Natural killer cell treated with Interleukin-12 subunit alpha and Interleukin-12 subunit beta and Interleukin-15 and Interleukin-18, amount 100 ng/mL, for 72 hours (primary cell): Measurements from ENCODE around the gene CD99L2. TPM values are rescaled to one million over a fixed set of nuclear protein-coding genes. Genes with fewer than 3 reads are reported as not detected.
"Not testable (repeated sequence)": the region's sequence is repeated elsewhere in the genome, so short reads cannot be mapped to it uniquely, and the experiment has no call there.

ENCODE experiments used
- ATAC-seq, 2 donors: fragments of 150-1000 bp; cut with Tn5 transposase in 1 of 2; sonication (Bioruptor Pico), chemical (Tn5 transposase) in 1 of 2; 2 replicates each; pipeline ENCODE4 v1.10.0; 2021
- DNase-seq: peaks from one replicate; pipeline ENCODE4 v3.0.0; 2022; ENCODE audit warnings: low spot score
- H3K27ac Mint-ChIP-seq, 2 donors: 1 replicate in 1 of 2; 2 replicates in 1 of 2; pipeline ENCODE4 v1.8.0; 2022; ENCODE audit warnings: mixed read lengths in 2 of 2, mild to moderate bottlenecking in 1 of 2, moderate library complexity in 1 of 2
- H3K27me3 Mint-ChIP-seq, 2 donors: 1 replicate in 1 of 2; 2 replicates in 1 of 2; pipeline ENCODE4 v1.8.0; 2022; ENCODE audit warnings: mixed read lengths in 2 of 2
- H3K36me3 Mint-ChIP-seq: one replicate; pipeline ENCODE4 v1.8.0; 2022; ENCODE audit warnings: mixed read lengths
- H3K4me1 Mint-ChIP-seq, 2 donors: 1 replicate in 1 of 2; 2 replicates in 1 of 2; pipeline ENCODE4 v1.8.0; 2022; ENCODE audit warnings: low read depth in 2 of 2, mixed read lengths in 2 of 2, mild to moderate bottlenecking in 1 of 2
- H3K4me3 Mint-ChIP-seq: one replicate; pipeline ENCODE4 v1.8.0; 2022; ENCODE audit warnings: mixed read lengths
- H3K9me3 Mint-ChIP-seq: 2 replicates; pipeline ENCODE4 v1.8.0; 2022; ENCODE audit warnings: mixed read lengths
- total RNA-seq, 2 donors: library from RNA; stranded (reverse); gene quantifications; one replicate each; pipeline ENCODE4 v1.2.3, GENCODE V29; 2022

The CD99L2 gene
- total RNA-seq, 2 donors from 2014 or later, result 23.8 to 25.7 TPM

- DNase-seq (no peak), ATAC-seq (peak in 1 of 2 donors; percentile 52)
- Mint-ChIP-seq H3K4me3 (peak overlapping the region; percentile 81), H3K36me3 (peaks cover 14% of the 10 kb centered on the region), H3K27me3 (no peaks in the 10 kb centered on the region), H3K4me1 (peaks cover 27 to 40% of the 10 kb centered on the region in 2 donors), H3K9me3 (no peaks in the 10 kb centered on the region), H3K27ac (peak overlapping the region; percentile 94 to 97)
Measured at GRCh38 chrX:150880808-150881165, 17.7 kb downstream of the CD99L2 start.

DNA sequence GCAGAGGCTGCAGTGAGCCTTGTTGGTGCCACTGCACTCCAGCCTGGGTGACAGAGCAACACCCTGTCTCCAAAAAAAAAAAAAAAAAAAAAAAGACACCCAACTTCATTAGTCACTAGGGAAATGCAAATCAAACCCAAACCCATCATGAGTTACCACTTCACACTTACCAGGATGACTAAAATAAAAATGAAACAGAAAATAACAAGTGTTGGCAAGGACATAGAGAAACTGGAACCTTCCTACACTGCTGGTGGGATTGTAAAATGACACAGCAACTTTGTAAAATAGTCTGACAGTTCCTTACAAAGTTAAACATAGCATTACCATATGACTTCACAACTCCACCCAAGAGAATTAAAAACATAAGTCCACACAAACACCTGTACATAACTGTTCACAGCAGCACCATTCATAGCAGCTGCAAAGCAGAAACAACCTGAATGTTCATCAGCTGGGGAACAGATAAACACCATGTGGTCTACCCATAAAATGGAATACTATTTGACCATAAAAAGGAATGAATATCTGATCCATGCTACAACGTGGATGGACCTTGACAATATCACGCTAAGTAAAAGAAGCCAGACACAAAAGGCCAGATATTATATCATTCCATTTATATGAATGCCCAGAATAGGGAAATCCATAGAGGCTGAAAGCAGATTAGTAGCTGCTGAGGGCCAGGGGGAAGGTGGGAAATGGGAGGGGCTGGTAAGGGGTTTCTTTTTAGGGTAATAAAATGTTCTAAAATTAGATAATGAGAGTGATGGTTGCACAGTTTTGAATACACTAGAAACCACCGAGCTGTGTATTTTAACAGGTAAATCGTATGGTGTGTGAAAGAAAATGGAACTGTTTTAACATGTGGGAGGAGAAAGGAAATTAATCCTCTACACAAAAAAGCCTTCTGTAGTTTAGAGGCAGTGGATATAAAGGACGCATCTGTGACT is 18.3 kb downstream of the CD99L2 start:
- no peaks in the 10 kb centered on the region for H3K27me3 Mint-ChIP-seq
- no peaks in the 10 kb centered on the region for H3K9me3 Mint-ChIP-seq
- H3K4me3 Mint-ChIP-seq, result peak overlapping the region; percentile 81
- DNase-seq (no peak), ATAC-seq (peak; percentile 96 to 97)
- peaks cover 33 to 47% of the 10 kb centered on the region in 2 donors for H3K4me1 Mint-ChIP-seq
- H3K36me3 Mint-ChIP-seq, result peaks cover 19% of the 10 kb centered on the region
- peak overlapping the region; percentile 94 to 97 for H3K27ac Mint-ChIP-seq

- not testable (repeated sequence) for H3K27me3 Mint-ChIP-seq, H3K9me3 Mint-ChIP-seq, DNase-seq, ATAC-seq
- peak overlapping the region; percentile 44 for H3K4me3 Mint-ChIP-seq
- peaks cover 44 to 66% of the 10 kb centered on the region in 2 donors for H3K4me1 Mint-ChIP-seq
- peak overlapping the region in 1 of 2 donors; percentile 34 for H3K27ac Mint-ChIP-seq
- peaks cover 35% of the 10 kb centered on the region for H3K36me3 Mint-ChIP-seq
Measured at GRCh38 chrX:150875621-150876020, 22.8 kb downstream of the CD99L2 start.

DNA sequence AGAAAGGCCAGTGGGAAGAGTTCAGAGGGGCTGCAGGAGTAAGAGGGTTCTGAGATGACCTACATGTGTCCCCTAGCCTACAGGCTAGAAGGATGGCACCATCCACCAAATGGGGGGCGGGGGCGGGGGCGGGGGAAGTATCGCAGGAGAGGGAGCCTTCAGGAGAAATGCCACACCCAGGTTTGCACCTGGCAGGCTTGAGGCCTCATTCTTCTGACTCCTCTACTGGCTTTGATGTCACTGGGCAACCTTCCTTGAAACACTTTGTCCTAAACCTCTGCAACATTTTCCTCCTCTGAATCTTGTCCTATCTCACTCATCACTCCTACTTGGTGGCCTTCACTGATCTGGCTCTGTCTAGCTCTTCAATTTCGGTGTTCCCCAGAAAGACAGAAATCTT is 24.0 kb downstream of the CD99L2 start:
- Mint-ChIP-seq H3K27me3 (peaks cover 0 to 3% of the 10 kb centered on the region in 2 donors), H3K36me3 (peaks cover 35% of the 10 kb centered on the region), H3K4me3 (no peak overlapping the region), H3K27ac (peak overlapping the region; percentile 18 to 29), H3K4me1 (peaks cover 40 to 59% of the 10 kb centered on the region in 2 donors), H3K9me3 (no peaks in the 10 kb centered on the region)
- ATAC-seq (no peak), DNase-seq (no peak)

GRCh38 chrX:150873616-150874015 is 24.9 kb downstream of the CD99L2 start:
- DNase-seq (no peak), ATAC-seq (no peak)
- peak overlapping the region; percentile 29 to 66 for H3K27ac Mint-ChIP-seq
- H3K9me3 Mint-ChIP-seq, result no peaks in the 10 kb centered on the region
- H3K4me3 Mint-ChIP-seq, result no peak overlapping the region
- peaks cover 39 to 59% of the 10 kb centered on the region in 2 donors for H3K4me1 Mint-ChIP-seq
- H3K27me3 Mint-ChIP-seq, result peaks cover 0 to 3% of the 10 kb centered on the region in 2 donors
- peaks cover 29% of the 10 kb centered on the region for H3K36me3 Mint-ChIP-seq

DNA sequence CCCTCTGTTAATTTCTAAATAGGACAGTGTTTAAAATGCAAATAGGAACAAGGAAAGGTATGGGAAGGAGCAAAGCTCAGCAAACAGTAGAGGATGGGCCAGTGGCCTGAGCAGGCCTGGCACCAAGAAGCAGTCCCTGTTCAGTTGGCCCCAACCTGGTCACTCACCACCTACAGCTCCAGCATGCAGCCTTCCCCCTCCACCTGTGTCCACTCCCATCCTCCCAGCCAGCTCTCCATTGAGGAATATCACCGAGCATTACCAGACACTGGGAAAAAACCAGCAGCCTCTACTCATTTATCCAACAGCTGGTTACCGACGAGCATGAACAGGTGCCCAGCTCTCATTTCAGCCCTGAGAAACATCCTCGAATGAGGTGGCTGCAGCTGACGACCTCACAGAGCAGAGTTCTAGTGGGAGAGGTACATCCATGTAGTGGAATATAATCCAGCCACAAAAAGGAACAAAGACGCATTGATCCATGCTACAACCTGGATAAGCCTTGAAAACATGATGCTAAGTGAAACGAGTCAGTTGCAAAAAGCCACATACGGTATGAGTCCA is 25.6 kb downstream of the CD99L2 start:
- Mint-ChIP-seq H3K4me3 (no peak overlapping the region), H3K27me3 (peaks cover 0 to 3% of the 10 kb centered on the region in 2 donors), H3K4me1 (peaks cover 43 to 58% of the 10 kb centered on the region in 2 donors), H3K9me3 (no peaks in the 10 kb centered on the region), H3K36me3 (peaks cover 29% of the 10 kb centered on the region), H3K27ac (no peak overlapping the region)
- no peak for DNase-seq
- no peak for ATAC-seq

DNA sequence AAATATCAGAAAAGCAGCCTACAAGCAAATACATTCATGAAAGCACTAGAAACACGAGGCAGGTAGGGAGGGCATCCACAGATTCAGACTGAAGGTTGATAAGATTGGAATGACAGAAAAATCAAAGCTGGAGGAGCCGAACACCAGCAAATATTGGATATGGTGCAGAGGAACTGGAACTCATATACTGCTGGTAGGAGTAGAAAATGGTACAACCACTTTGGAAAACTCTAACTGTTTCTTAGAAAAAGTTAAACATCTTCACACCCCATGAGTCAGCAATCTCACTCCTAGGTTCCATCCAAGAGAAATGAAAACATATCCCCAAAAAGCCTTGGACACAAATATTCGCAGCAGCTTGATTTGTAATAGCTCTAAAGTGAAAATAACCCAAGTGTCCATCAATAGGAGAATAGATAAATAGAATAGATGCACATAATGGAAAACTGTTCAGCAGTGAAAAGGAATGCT is 27.1 kb downstream of the CD99L2 start:
- Mint-ChIP-seq H3K9me3 (no peaks in the 10 kb centered on the region), H3K36me3 (peaks cover 28% of the 10 kb centered on the region), H3K4me3 (peak overlapping the region; percentile 11), H3K27ac (peak overlapping the region; percentile 45 to 63), H3K27me3 (peaks cover 0 to 3% of the 10 kb centered on the region in 2 donors), H3K4me1 (peaks cover 43 to 51% of the 10 kb centered on the region in 2 donors)
- ATAC-seq (no peak), DNase-seq (no peak)

DNA sequence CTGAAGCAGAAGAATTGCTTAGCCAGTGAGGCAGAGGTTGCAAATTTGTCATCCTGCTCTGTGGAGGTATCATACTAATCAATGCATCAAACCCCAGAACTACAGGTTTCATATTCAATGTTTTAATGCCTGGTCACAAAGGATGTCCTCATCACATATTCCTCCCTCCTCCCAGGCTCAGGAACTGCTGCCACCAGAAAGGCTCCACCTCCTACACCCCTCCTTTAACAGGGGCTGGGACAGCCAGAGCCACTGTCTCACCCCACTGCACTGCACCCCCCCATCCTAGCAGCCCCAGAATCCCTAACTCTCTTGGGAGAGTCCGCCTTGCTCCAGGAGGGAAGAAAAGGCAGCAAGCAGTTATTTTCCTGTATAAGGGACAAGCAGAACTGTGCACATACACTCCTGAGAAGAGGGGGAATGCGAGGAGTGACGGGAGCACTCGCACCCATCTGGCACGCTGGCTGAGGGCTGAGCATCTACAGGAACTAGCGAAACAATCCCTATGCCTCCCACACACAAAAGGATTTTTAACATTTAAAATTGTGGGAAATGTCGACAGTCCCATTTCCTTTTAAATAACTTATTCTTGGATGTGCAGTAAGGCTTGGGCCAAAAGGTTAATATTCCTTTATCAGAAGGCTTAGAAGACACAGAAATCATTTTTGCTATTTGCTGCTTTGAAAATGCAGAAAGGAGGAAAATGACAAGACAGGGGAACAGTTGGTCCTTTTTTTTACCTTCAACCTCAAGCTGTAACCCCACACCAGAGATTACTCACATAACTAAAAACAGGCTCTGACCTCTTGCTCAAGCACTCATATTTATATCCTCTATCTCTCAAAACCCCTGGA is 27.8 kb downstream of the CD99L2 start:
- no peak for ATAC-seq
- Mint-ChIP-seq H3K27ac (peak overlapping the region; percentile 45 to 63), H3K4me3 (peak overlapping the region; percentile 11)

DNA sequence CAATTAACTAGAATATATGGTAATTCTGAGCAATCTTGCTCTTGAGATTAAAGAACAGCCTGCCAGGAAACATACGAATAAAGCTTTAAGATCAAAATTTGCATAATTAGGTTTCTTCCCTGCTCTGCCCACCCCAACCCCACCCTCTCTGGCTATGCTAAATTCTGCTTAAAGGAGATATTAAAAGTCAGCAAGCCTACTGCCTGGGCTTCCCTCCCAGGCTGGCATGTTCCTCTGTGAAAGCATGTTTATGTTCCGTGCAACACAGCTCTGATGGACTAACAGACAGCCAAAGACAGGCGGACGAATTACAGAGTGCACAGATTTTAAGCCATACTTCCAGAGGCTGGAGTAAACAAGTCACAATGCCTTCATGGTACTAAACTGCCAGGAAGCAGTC is 28.4 kb downstream of the CD99L2 start:
- Mint-ChIP-seq H3K27ac (no peak overlapping the region), H3K4me1 (peaks cover 34 to 41% of the 10 kb centered on the region in 2 donors), H3K4me3 (no peak overlapping the region), H3K9me3 (no peaks in the 10 kb centered on the region), H3K27me3 (peaks cover 0 to 3% of the 10 kb centered on the region in 2 donors), H3K36me3 (peaks cover 15% of the 10 kb centered on the region)
- no peak for DNase-seq
- no peak for ATAC-seq

More for the DNA sequence above, 27.8 kb downstream of the CD99L2 start:
- no peak for DNase-seq
- peaks cover 21% of the 10 kb centered on the region for H3K36me3 Mint-ChIP-seq
- H3K9me3 Mint-ChIP-seq, result no peaks in the 10 kb centered on the region
- peaks cover 0 to 3% of the 10 kb centered on the region in 2 donors for H3K27me3 Mint-ChIP-seq
- peaks cover 40 to 48% of the 10 kb centered on the region in 2 donors for H3K4me1 Mint-ChIP-seq

DNA sequence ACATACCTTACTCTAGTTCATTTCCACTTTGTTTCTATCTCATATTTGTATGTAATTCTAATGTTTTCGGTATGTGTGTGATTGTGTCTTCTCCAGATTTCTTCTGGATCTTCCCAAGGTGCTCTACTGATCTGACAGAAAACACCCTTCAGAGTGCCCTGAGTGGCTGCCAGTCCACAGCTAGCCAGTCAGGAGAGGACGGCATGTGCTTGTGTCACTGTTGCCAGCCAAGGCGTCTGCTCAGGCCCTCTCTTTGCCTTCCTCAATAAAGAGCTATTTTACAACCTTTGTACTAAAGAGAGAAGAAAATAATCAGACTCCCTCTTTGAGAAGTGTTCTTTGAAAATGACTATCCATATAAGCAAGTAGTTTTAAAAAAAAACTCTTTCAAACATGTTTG is 29.0 kb downstream of the CD99L2 start:
- peaks cover 0 to 3% of the 10 kb centered on the region in 2 donors for H3K27me3 Mint-ChIP-seq
- H3K9me3 Mint-ChIP-seq, result no peaks in the 10 kb centered on the region
- H3K4me1 Mint-ChIP-seq, result peaks cover 30 to 36% of the 10 kb centered on the region in 2 donors
- H3K27ac Mint-ChIP-seq, result peak overlapping the region; percentile 22 to 39
- ATAC-seq, result no peak
- no peak for DNase-seq
- H3K36me3 Mint-ChIP-seq, result peaks cover 10% of the 10 kb centered on the region
- no peak overlapping the region for H3K4me3 Mint-ChIP-seq

- Mint-ChIP-seq H3K9me3 (no peaks in the 10 kb centered on the region), H3K36me3 (peaks cover 10% of the 10 kb centered on the region), H3K4me1 (peaks cover 27 to 29% of the 10 kb centered on the region in 2 donors), H3K27ac (peak overlapping the region; percentile 22 to 39), H3K4me3 (peak overlapping the region; percentile 17), H3K27me3 (no peaks in the 10 kb centered on the region)
- no peak for ATAC-seq
- no peak for DNase-seq
Measured at GRCh38 chrX:150868625-150869024, 29.8 kb downstream of the CD99L2 start.

DNA sequence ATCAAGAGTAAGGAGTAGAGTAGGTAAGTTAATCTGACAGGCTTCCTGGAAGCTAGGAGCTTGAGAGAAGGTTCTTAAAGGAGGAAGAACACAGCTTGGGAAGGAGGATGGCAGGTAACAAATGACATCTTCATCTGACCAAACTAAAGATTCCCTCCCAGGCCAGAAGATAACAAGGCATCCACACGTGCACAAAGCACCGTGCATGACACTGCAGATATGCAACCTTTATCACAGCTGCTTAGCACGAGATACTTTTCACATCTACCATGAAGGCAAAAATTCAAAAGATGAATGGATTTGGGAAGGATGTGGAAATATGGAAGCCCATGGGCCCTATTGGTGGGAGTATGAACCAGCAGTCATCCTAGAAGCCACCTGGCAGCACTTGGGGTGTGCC is 34.3 kb downstream of the CD99L2 start:
- no peaks in the 10 kb centered on the region for H3K27me3 Mint-ChIP-seq
- ATAC-seq (no peak), DNase-seq (no peak)
- H3K9me3 Mint-ChIP-seq, result no peaks in the 10 kb centered on the region
- H3K4me3 Mint-ChIP-seq, result no peak overlapping the region
- H3K4me1 Mint-ChIP-seq, result peaks cover 9 to 14% of the 10 kb centered on the region in 2 donors
- no peaks in the 10 kb centered on the region for H3K36me3 Mint-ChIP-seq
- no peak overlapping the region for H3K27ac Mint-ChIP-seq

DNA sequence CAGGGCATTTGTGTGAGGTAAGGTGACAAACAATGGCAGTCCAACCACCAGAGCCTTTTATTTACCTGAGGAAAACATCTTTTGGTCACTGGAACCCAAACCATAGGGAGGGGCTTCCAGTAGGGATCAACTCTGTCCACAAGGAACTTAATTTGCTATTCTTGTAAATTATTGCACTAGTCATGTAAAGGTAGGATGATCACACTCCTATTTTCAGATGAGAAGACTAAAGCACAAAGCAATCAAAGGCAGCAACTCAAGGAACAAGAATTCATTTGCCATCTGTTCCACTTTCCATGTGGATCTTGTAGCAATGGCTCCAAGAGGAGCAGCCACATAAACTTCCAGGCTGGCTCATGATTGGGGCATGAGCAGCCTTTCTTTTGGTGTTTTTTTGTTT is 35.3 kb downstream of the CD99L2 start:
- no peaks in the 10 kb centered on the region for H3K27me3 Mint-ChIP-seq
- peaks cover 5% of the 10 kb centered on the region for H3K36me3 Mint-ChIP-seq
- peaks cover 3 to 9% of the 10 kb centered on the region in 2 donors for H3K4me1 Mint-ChIP-seq
- DNase-seq (no peak), ATAC-seq (no peak)
- H3K9me3 Mint-ChIP-seq, result no peaks in the 10 kb centered on the region
- H3K4me3 Mint-ChIP-seq, result no peak overlapping the region
- H3K27ac Mint-ChIP-seq, result no peak overlapping the region
